Skeletal muscle tissue (tissue), 4 donors: ENCODE results near the gene LRRC32. TPM values are rescaled to one million over a fixed set of nuclear protein-coding genes. Genes with fewer than 3 reads are reported as not detected.
"Not testable (repeated sequence)": the region's sequence is repeated elsewhere in the genome, so short reads cannot be mapped to it uniquely, and the experiment has no call there.

Experiments used
- H3K27ac ChIP-seq: one replicate; pipeline ENCODE4 v1.7.0; 2013; ENCODE audit warnings: mild to moderate bottlenecking, low read depth, low read length, inconsistent platforms
- H3K27me3 ChIP-seq, 3 donors: one replicate each; pipeline ENCODE4 v1.7.0; 2013; ENCODE audit warnings: low read length in 3 of 3; ENCODE audit not compliant: control insufficient read depth in 3 of 3, insufficient read depth in 3 of 3
- H3K36me3 ChIP-seq, 3 donors: one replicate each; pipeline ENCODE4 v1.7.0; 2013; ENCODE audit warnings: low read length in 3 of 3; ENCODE audit not compliant: control insufficient read depth in 3 of 3, insufficient read depth in 3 of 3
- H3K4me1 ChIP-seq, 3 donors: one replicate each; pipeline ENCODE4 v1.7.0; 2013; ENCODE audit warnings: low read length in 3 of 3, mild to moderate bottlenecking in 3 of 3; ENCODE audit not compliant: control insufficient read depth in 3 of 3, insufficient read depth in 3 of 3
- H3K4me3 ChIP-seq, 3 donors: one replicate each; pipeline ENCODE4 v1.7.0; 2013; ENCODE audit warnings: low read length in 3 of 3
- H3K9ac ChIP-seq, 3 donors: one replicate each; pipeline ENCODE4 v1.7.0; 2013; ENCODE audit warnings: low read length in 3 of 3, mild to moderate bottlenecking in 3 of 3, moderate library complexity in 2 of 3, low read depth in 1 of 3
- H3K9me3 ChIP-seq, 3 donors: one replicate each; pipeline ENCODE4 v1.7.0; 2013; ENCODE audit warnings: low read length in 3 of 3; ENCODE audit not compliant: control insufficient read depth in 3 of 3
- total RNA-seq: library from RNA; depleted of rRNA; stranded (reverse); fragments of >200 nt; gene quantifications from one replicate; pipeline ENCODE4 v1.2.3, GENCODE V29; 2014
- donor health status: Osteomylitis.

Gene LRRC32
- total RNA-seq, 1 donor from 2014 or later = 6.3 TPM

- H3K27me3 ChIP-seq, H3K4me3 ChIP-seq, H3K36me3 ChIP-seq, H3K27ac ChIP-seq, H3K9ac ChIP-seq, H3K9me3 ChIP-seq: not testable (repeated sequence)
- H3K4me1 ChIP-seq = peaks cover 29 to 44% (median 41%) of the 10 kb centered on the region in 3 donors
Observed at GRCh38 chr11:76608879-76609460, 61.6 kb downstream of the LRRC32 start.

GRCh38 chr11:76608228-76608627, 62.3 kb downstream of the LRRC32 start:
- H3K9me3 ChIP-seq, H3K27me3 ChIP-seq, H3K36me3 ChIP-seq, H3K27ac ChIP-seq, H3K9ac ChIP-seq, H3K4me3 ChIP-seq: not testable (repeated sequence)
- peaks cover 34 to 45% (median 44%) of the 10 kb centered on the region in 3 donors for H3K4me1 ChIP-seq

Other genes with a start within 250 kb of the LRRC32 start
- 11.0 TPM for gene EMSY, start 225.7 kb downstream of the LRRC32 start, total RNA-seq
- gene TSKU, start 112.6 kb upstream of the LRRC32 start, total RNA-seq = 6.8 TPM
- 7.3 TPM for gene ACER3, start 190.2 kb upstream of the LRRC32 start, total RNA-seq